GM12872 (cell line): ENCODE results near the gene ALCAM.

Experiments used
- TF ChIP-seq, protein P1 (sequence below): IDR thresholded peaks from 3 replicates; pipeline ENCODE4 v1.5.1; 2011; ENCODE audit warnings: low read depth, mild to moderate bottlenecking, low read length, moderate library complexity; ENCODE audit not compliant: insufficient read depth

Gene ALCAM

DNA sequence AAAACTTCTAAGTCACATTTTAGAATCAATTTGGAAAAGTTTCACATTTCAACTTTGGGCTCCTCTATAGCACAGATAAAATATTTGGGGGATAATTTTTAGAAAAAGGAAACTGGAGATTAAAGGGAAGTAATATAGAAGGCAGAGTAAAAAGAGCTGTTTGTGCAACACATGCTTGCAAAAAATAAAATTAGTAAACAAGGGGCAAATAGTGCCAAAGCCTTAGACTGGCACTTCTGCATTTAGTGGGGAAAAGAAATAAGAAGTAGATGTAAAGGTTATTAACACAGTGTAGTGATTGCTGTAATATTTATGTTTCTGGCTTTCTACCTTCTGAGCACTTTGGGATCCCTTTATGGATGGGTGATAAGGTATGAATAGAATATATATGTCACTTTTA lies 255.5 kb downstream of the ALCAM start:
- TF ChIP-seq, protein P1, sequence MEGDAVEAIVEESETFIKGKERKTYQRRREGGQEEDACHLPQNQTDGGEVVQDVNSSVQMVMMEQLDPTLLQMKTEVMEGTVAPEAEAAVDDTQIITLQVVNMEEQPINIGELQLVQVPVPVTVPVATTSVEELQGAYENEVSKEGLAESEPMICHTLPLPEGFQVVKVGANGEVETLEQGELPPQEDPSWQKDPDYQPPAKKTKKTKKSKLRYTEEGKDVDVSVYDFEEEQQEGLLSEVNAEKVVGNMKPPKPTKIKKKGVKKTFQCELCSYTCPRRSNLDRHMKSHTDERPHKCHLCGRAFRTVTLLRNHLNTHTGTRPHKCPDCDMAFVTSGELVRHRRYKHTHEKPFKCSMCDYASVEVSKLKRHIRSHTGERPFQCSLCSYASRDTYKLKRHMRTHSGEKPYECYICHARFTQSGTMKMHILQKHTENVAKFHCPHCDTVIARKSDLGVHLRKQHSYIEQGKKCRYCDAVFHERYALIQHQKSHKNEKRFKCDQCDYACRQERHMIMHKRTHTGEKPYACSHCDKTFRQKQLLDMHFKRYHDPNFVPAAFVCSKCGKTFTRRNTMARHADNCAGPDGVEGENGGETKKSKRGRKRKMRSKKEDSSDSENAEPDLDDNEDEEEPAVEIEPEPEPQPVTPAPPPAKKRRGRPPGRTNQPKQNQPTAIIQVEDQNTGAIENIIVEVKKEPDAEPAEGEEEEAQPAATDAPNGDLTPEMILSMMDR: no peak
